ENCODE data around the gene PDE4D.

The PDE4D gene

GRCh38 chr5:59341155-59341554 is 552.4 kb downstream of the PDE4D start:
- H3K4me3 ChIP-seq (ENCODE audit: low read depth, low read length) = no peak overlapping the region
- no peak for DNase-seq (ENCODE audit: low read depth)
- no peak for TF ChIP-seq CTCF (conservative IDR thresholded peaks at IDR 0.05; ENCODE audit: low read depth, low read length)

GRCh38 chr5:59340637-59341036 is 552.9 kb downstream of the PDE4D start:
- no peak overlapping the region for H3K4me3 ChIP-seq (ENCODE audit: low read depth, low read length)
- TF ChIP-seq CTCF (conservative IDR thresholded peaks at IDR 0.05; ENCODE audit: low read depth, low read length) = no peak
- no peak for DNase-seq (ENCODE audit: low read depth)

- no peak overlapping the region for H3K4me3 ChIP-seq (ENCODE audit: low read depth, low read length)
- DNase-seq (ENCODE audit: low read depth) = no peak
- no peak for TF ChIP-seq CTCF (conservative IDR thresholded peaks at IDR 0.05; ENCODE audit: low read depth, low read length)
These were observed 556.3 kb downstream of the PDE4D start for GRCh38 chr5:59337240-59337639.

GRCh38 chr5:59335544-59335943 is 558.0 kb downstream of the PDE4D start:
- peak; percentile 43 for TF ChIP-seq CTCF (conservative IDR thresholded peaks at IDR 0.05; ENCODE audit: low read depth, low read length)
- no peak overlapping the region for H3K4me3 ChIP-seq (ENCODE audit: low read depth, low read length)
- peak; percentile 54 for DNase-seq (ENCODE audit: low read depth)

GRCh38 chr5:59333416-59333815 is 560.1 kb downstream of the PDE4D start:
- TF ChIP-seq CTCF (conservative IDR thresholded peaks at IDR 0.05; ENCODE audit: low read depth, low read length) = no peak

GRCh38 chr5:59332236-59332973 is 561.1 kb downstream of the PDE4D start:
- no peak for TF ChIP-seq CTCF (conservative IDR thresholded peaks at IDR 0.05; ENCODE audit: low read depth, low read length)
- H3K4me3 ChIP-seq (ENCODE audit: low read depth, low read length) = no peak overlapping the region
- DNase-seq (ENCODE audit: low read depth) = no peak

More at GRCh38 chr5:59333416-59333815, 560.1 kb downstream of the PDE4D start:
- H3K4me3 ChIP-seq (ENCODE audit: low read depth, low read length) = no peak overlapping the region
- no peak for DNase-seq (ENCODE audit: low read depth)

- no peak overlapping the region for H3K4me3 ChIP-seq (ENCODE audit: low read depth, low read length)
- TF ChIP-seq CTCF (conservative IDR thresholded peaks at IDR 0.05; ENCODE audit: low read depth, low read length) = no peak
- DNase-seq (ENCODE audit: low read depth) = no peak
These were observed 562.8 kb downstream of the PDE4D start for GRCh38 chr5:59330680-59331079.
